Stomach smooth muscle (tissue), 2 donors: ENCODE results near the gene RNASEH2B.

Source experiments
- H3K27ac ChIP-seq: one replicate; pipeline ENCODE4 v1.7.0; 2013; ENCODE audit warnings: mild to moderate bottlenecking, low read length, inconsistent platforms
- H3K27me3 ChIP-seq, 2 donors: one replicate each; pipeline ENCODE4 v1.7.0; 2013; ENCODE audit warnings: low read length in 2 of 2; ENCODE audit not compliant: insufficient read depth in 2 of 2, control insufficient read depth in 1 of 2
- H3K36me3 ChIP-seq, 2 donors: one replicate each; pipeline ENCODE4 v1.7.0; 2013; ENCODE audit warnings: low read length in 2 of 2; ENCODE audit not compliant: control insufficient read depth in 2 of 2, insufficient read depth in 2 of 2
- H3K4me1 ChIP-seq: one replicate; pipeline ENCODE4 v1.7.0; 2013; ENCODE audit warnings: low read length; ENCODE audit not compliant: control insufficient read depth, insufficient read depth
- H3K4me3 ChIP-seq, 2 donors: one replicate each; pipeline ENCODE4 v1.7.0; 2013; ENCODE audit warnings: low read length in 2 of 2
- H3K9ac ChIP-seq, 2 donors: one replicate each; pipeline ENCODE4 v1.7.0; 2013; ENCODE audit warnings: low read length in 2 of 2, mild to moderate bottlenecking in 1 of 2
- H3K9me3 ChIP-seq, 2 donors: one replicate each; pipeline ENCODE4 v1.7.0; 2013; ENCODE audit warnings: low read length in 2 of 2; ENCODE audit not compliant: control insufficient read depth in 2 of 2
- donor health status: healthy.
- donor health status: Pancreatic carcinoma.

Gene RNASEH2B

GRCh38 chr13:50909605-50910484, at the start of gene RNASEH2B:
Gene RNASEH2B, plus strand, starts transcription at chr13:50909791. Its CDS starts 286 bp downstream, at chr13:50910077.
- H3K9ac ChIP-seq: peak within 1 kb of the TSS; percentile 92
- H3K27me3 ChIP-seq: no peaks in the 10 kb centered on the region
- peak within 1 kb of the TSS; percentile 79 to 91 for H3K4me3 ChIP-seq
- H3K36me3 ChIP-seq: no peaks in the 10 kb centered on the region
- no peaks in the 10 kb centered on the region for H3K9me3 ChIP-seq
- H3K4me1 ChIP-seq: peaks cover 28% of the 10 kb centered on the region
- H3K27ac ChIP-seq: peak within 1 kb of the TSS; percentile 94

GRCh38 chr13:50864492-50864891, 45.1 kb upstream of the RNASEH2B start:
- Histone ChIP-seq H3K4me1 (no peaks in the 10 kb centered on the region), H3K36me3 (no peaks in the 10 kb centered on the region), H3K27ac (no peak overlapping the region), H3K4me3 (no peak overlapping the region), H3K9ac (no peak overlapping the region), H3K27me3 (no peaks in the 10 kb centered on the region), H3K9me3 (no peaks in the 10 kb centered on the region)

- H3K9ac ChIP-seq: no peak overlapping the region
- H3K9me3 ChIP-seq: no peaks in the 10 kb centered on the region
- H3K36me3 ChIP-seq: no peaks in the 10 kb centered on the region
Observed at GRCh38 chr13:50866817-50867636, 42.6 kb upstream of the RNASEH2B start.

GRCh38 chr13:50867637-50867945, 42.0 kb upstream of the RNASEH2B start:
- Histone ChIP-seq H3K9ac (no peak overlapping the region), H3K27me3 (no peaks in the 10 kb centered on the region), H3K4me3 (no peak overlapping the region), H3K9me3 (no peaks in the 10 kb centered on the region), H3K36me3 (no peaks in the 10 kb centered on the region), H3K4me1 (no peaks in the 10 kb centered on the region), H3K27ac (no peak overlapping the region)

More at GRCh38 chr13:50866817-50867636, 42.6 kb upstream of the RNASEH2B start:
- Histone ChIP-seq H3K4me1 (no peaks in the 10 kb centered on the region), H3K4me3 (no peak overlapping the region), H3K27ac (no peak overlapping the region), H3K27me3 (no peaks in the 10 kb centered on the region)

GRCh38 chr13:50871405-50871804, 38.2 kb upstream of the RNASEH2B start:
- no peaks in the 10 kb centered on the region for H3K36me3 ChIP-seq
- H3K27ac ChIP-seq: no peak overlapping the region
- H3K27me3 ChIP-seq: no peaks in the 10 kb centered on the region
- H3K4me3 ChIP-seq: no peak overlapping the region
- H3K9me3 ChIP-seq: no peaks in the 10 kb centered on the region
- no peak overlapping the region for H3K9ac ChIP-seq
- no peaks in the 10 kb centered on the region for H3K4me1 ChIP-seq

- Histone ChIP-seq H3K27ac (no peak overlapping the region), H3K4me1 (no peaks in the 10 kb centered on the region)
Observed at GRCh38 chr13:50873467-50873866, 36.1 kb upstream of the RNASEH2B start.

GRCh38 chr13:50873991-50874390, 35.6 kb upstream of the RNASEH2B start:
- Histone ChIP-seq H3K27me3 (no peaks in the 10 kb centered on the region), H3K36me3 (no peaks in the 10 kb centered on the region), H3K9ac (no peak overlapping the region), H3K9me3 (no peaks in the 10 kb centered on the region), H3K27ac (no peak overlapping the region), H3K4me1 (no peaks in the 10 kb centered on the region), H3K4me3 (no peak overlapping the region)

More at GRCh38 chr13:50873467-50873866, 36.1 kb upstream of the RNASEH2B start:
- Histone ChIP-seq H3K9ac (no peak overlapping the region), H3K9me3 (no peaks in the 10 kb centered on the region), H3K27me3 (no peaks in the 10 kb centered on the region), H3K4me3 (no peak overlapping the region), H3K36me3 (no peaks in the 10 kb centered on the region)

GRCh38 chr13:50882816-50883435, 26.7 kb upstream of the RNASEH2B start:
- Histone ChIP-seq H3K4me3 (no peak overlapping the region), H3K9ac (no peak overlapping the region), H3K36me3 (no peaks in the 10 kb centered on the region)

GRCh38 chr13:50883728-50884127, 25.9 kb upstream of the RNASEH2B start:
- H3K27ac ChIP-seq: no peak overlapping the region
- H3K9ac ChIP-seq: no peak overlapping the region
- H3K9me3 ChIP-seq: no peaks in the 10 kb centered on the region
- H3K4me1 ChIP-seq: no peaks in the 10 kb centered on the region
- H3K27me3 ChIP-seq: no peaks in the 10 kb centered on the region
- H3K4me3 ChIP-seq: no peak overlapping the region
- H3K36me3 ChIP-seq: no peaks in the 10 kb centered on the region

More at GRCh38 chr13:50882816-50883435, 26.7 kb upstream of the RNASEH2B start:
- H3K27ac ChIP-seq: no peak overlapping the region
- H3K9me3 ChIP-seq: no peaks in the 10 kb centered on the region
- no peaks in the 10 kb centered on the region for H3K4me1 ChIP-seq
- H3K27me3 ChIP-seq: no peaks in the 10 kb centered on the region

GRCh38 chr13:50884265-50884664, 25.3 kb upstream of the RNASEH2B start:
- Histone ChIP-seq H3K4me3 (no peak overlapping the region), H3K36me3 (no peaks in the 10 kb centered on the region), H3K27ac (no peak overlapping the region), H3K27me3 (no peaks in the 10 kb centered on the region), H3K9me3 (no peaks in the 10 kb centered on the region), H3K4me1 (no peaks in the 10 kb centered on the region), H3K9ac (no peak overlapping the region)
